Measurements from ENCODE around the gene MACF1.

MACF1 gene

DNA sequence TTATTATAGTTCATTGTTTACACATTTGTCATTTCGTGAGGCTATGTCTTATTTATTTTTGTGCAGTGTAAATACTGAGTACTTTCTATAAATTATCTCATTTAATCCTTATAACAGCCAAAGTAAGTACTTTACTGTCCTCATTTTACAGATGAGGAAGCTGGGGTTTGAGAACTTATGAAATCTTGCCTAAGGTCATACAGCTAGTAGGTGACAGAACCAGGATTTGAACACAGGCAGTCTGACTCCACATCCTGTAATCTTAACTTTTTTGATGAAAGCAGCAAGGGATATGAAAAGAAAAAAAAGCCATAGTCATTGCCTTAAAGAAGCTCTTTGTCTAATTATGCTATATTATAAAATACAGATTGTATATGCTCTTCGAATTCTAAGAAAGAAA is 179.8 kb downstream of the MACF1 start:
- Histone ChIP-seq H3K14ac (ENCODE audit: low read length in 2 of 2) (no peak overlapping the region), H3K4me3 (ENCODE audit: insufficient read depth in 1 of 2, low read depth in 1 of 2, low read length in 2 of 2) (no peak overlapping the region), H4K91ac (ENCODE audit: low read length) (no peak overlapping the region), H3K9me3 (ENCODE audit: control insufficient read depth, low read length) (no peaks in the 10 kb centered on the region), H3K27me3 (ENCODE audit: control insufficient read depth in 1 of 2, insufficient read depth in 1 of 2, low read length in 2 of 2) (no peaks in the 10 kb centered on the region), H3K79me1 (replicated peaks; ENCODE audit: low read length, poor library complexity, severe bottlenecking) (peaks cover 6% of the 10 kb centered on the region), H3K4me2 (ENCODE audit: low read length, poor library complexity, severe bottlenecking) (no peak overlapping the region), H2AK5ac (ENCODE audit: low read length, severe bottlenecking) (no peak overlapping the region), H3K18ac (ENCODE audit: low read depth in 1 of 2, low read length in 2 of 2) (no peak overlapping the region), H2BK5ac (ENCODE audit: low read depth, low read length, poor library complexity, severe bottlenecking) (no peak overlapping the region), H3K4ac (ENCODE audit: low read depth in 1 of 2, low read length in 2 of 2) (no peak overlapping the region), H3K9ac (ENCODE audit: low read length) (no peak overlapping the region), H2AFZ (ENCODE audit: low read depth, low read length) (no peak overlapping the region), H3K36me3 (ENCODE audit: control insufficient read depth in 1 of 2, insufficient read depth in 2 of 2, low read depth in 1 of 2, low read length in 2 of 2) (peaks cover 45 to 73% of the 10 kb centered on the region in 2 experiments), H2BK120ac (ENCODE audit: low read depth, low read length) (no peak overlapping the region), H3K23ac (ENCODE audit: low read length in 2 of 2) (no peak overlapping the region), H3K27ac (ENCODE audit: low read length, poor library complexity, severe bottlenecking) (no peak overlapping the region), H4K8ac (ENCODE audit: low read length) (no peak overlapping the region), H2BK15ac (ENCODE audit: low read depth, poor library complexity, severe bottlenecking) (no peak overlapping the region), H2BK12ac (ENCODE audit: low read length in 2 of 2) (no peak overlapping the region), H3K4me1 (ENCODE audit: control insufficient read depth, insufficient read depth, low read depth, low read length) (peaks cover 14% of the 10 kb centered on the region)
- DNase-seq = no peak
- WGBS = 95% methylated on average over 1 of the region's 2 CpGs

DNA sequence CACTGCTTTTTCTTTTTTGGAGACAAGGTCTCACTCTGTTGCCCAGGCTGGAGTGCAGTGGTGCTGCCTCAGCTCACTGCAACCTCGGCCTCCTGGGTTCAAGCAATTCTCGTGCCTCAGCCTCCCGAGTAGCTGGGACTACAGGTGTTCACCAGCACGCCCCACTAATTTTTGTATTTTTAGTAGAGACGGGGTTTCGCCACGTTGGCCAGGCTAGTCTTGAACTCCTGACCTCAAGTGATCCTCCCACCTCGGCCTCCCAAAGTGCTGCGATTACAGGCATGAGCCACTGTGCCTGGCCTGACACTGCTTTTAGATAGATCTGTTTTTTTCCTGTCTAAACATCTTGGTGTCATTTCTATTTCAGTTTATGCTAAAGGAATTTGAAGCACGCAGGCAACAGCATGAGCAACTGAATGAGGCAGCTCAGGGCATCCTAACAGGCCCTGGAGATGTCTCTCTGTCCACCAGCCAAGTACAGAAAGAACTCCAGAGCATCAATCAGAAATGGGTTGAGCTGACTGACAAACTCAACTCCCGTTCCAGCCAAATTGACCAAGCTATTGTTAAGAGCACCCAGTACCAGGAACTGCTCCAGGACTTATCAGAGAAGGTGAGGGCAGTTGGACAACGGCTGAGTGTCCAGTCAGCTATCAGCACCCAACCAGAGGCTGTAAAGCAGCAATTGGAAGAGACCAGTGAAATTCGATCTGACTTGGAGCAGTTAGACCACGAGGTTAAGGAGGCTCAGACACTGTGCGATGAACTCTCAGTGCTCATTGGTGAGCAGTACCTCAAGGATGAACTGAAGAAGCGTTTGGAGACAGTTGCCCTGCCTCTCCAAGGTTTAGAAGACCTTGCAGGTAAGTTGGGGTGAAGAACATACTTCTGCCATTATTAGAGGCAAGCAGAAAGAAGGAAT is 180.8 kb downstream of the MACF1 start:
- H2AFZ ChIP-seq (ENCODE audit: low read depth, low read length) = no peak overlapping the region
- no peak overlapping the region for H2BK15ac ChIP-seq (ENCODE audit: low read depth, poor library complexity, severe bottlenecking)
- H2BK120ac ChIP-seq (ENCODE audit: low read depth, low read length) = no peak overlapping the region
- WGBS = 96% methylated on average over 16 of the region's 16 CpGs
- peaks cover 14% of the 10 kb centered on the region for H3K4me1 ChIP-seq (ENCODE audit: control insufficient read depth, insufficient read depth, low read depth, low read length)
- no peak overlapping the region for H2BK12ac ChIP-seq (ENCODE audit: low read length in 2 of 2)
- H2AK5ac ChIP-seq (ENCODE audit: low read length, severe bottlenecking) = no peak overlapping the region
- H3K23ac ChIP-seq (ENCODE audit: low read length in 2 of 2) = no peak overlapping the region
- no peaks in the 10 kb centered on the region for H3K9me3 ChIP-seq (ENCODE audit: control insufficient read depth, low read length)
- no peak overlapping the region for H3K18ac ChIP-seq (ENCODE audit: low read depth in 1 of 2, low read length in 2 of 2)
- no peaks in the 10 kb centered on the region for H3K27me3 ChIP-seq (ENCODE audit: control insufficient read depth in 1 of 2, insufficient read depth in 1 of 2, low read length in 2 of 2)
- no peak overlapping the region for H3K4me3 ChIP-seq (ENCODE audit: insufficient read depth in 1 of 2, low read depth in 1 of 2, low read length in 2 of 2)
- DNase-seq = no peak
- H3K27ac ChIP-seq (ENCODE audit: low read length, poor library complexity, severe bottlenecking) = peak overlapping the region; percentile 4
- no peak overlapping the region for H2BK5ac ChIP-seq (ENCODE audit: low read depth, low read length, poor library complexity, severe bottlenecking)
- no peak overlapping the region for H4K8ac ChIP-seq (ENCODE audit: low read length)
- H3K79me1 ChIP-seq (replicated peaks; ENCODE audit: low read length, poor library complexity, severe bottlenecking) = peaks cover 5% of the 10 kb centered on the region
- H3K4me2 ChIP-seq (ENCODE audit: low read length, poor library complexity, severe bottlenecking) = no peak overlapping the region
- no peak overlapping the region for H3K9ac ChIP-seq (ENCODE audit: low read length)
- H4K91ac ChIP-seq (ENCODE audit: low read length) = no peak overlapping the region
- no peak overlapping the region for H3K4ac ChIP-seq (ENCODE audit: low read depth in 1 of 2, low read length in 2 of 2)
- peaks cover 48 to 69% of the 10 kb centered on the region in 2 experiments for H3K36me3 ChIP-seq (ENCODE audit: control insufficient read depth in 1 of 2, insufficient read depth in 2 of 2, low read depth in 1 of 2, low read length in 2 of 2)
- no peak overlapping the region for H3K14ac ChIP-seq (ENCODE audit: low read length in 2 of 2)

DNA sequence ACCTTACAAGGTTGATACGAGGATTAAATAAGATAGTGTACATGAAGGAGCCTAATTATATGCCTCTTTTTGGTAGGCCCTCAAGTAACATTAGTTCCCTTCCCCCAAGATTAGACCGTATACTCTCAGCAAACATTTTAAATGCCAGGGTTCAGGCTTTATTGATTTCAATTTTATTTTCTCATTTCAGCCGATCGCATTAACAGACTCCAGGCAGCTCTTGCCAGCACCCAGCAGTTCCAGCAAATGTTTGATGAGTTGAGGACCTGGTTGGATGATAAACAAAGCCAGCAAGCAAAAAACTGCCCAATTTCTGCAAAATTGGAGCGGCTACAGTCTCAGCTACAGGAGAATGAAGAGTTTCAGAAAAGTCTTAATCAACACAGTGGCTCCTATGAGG is 182.5 kb downstream of the MACF1 start:
- H2BK5ac ChIP-seq (ENCODE audit: low read depth, low read length, poor library complexity, severe bottlenecking) = peak overlapping the region; percentile 39
- no peak overlapping the region for H3K4ac ChIP-seq (ENCODE audit: low read depth in 1 of 2, low read length in 2 of 2)
- H2AFZ ChIP-seq (ENCODE audit: low read depth, low read length) = no peak overlapping the region
- H3K9me3 ChIP-seq (ENCODE audit: control insufficient read depth, low read length) = no peaks in the 10 kb centered on the region
- H3K4me3 ChIP-seq (ENCODE audit: insufficient read depth in 1 of 2, low read depth in 1 of 2, low read length in 2 of 2) = no peak overlapping the region
- peak overlapping the region; percentile 21 for H3K9ac ChIP-seq (ENCODE audit: low read length)
- H4K8ac ChIP-seq (ENCODE audit: low read length) = no peak overlapping the region
- 100% methylated on average over 4 of the region's 5 CpGs for WGBS
- no peak overlapping the region for H2BK120ac ChIP-seq (ENCODE audit: low read depth, low read length)
- no peak overlapping the region for H2BK12ac ChIP-seq (ENCODE audit: low read length in 2 of 2)
- H3K14ac ChIP-seq (ENCODE audit: low read length in 2 of 2) = no peak overlapping the region
- H4K91ac ChIP-seq (ENCODE audit: low read length) = no peak overlapping the region
- no peak overlapping the region for H2BK15ac ChIP-seq (ENCODE audit: low read depth, poor library complexity, severe bottlenecking)
- DNase-seq = no peak
- peaks cover 16% of the 10 kb centered on the region for H3K4me1 ChIP-seq (ENCODE audit: control insufficient read depth, insufficient read depth, low read depth, low read length)
- H3K27me3 ChIP-seq (ENCODE audit: control insufficient read depth in 1 of 2, insufficient read depth in 1 of 2, low read length in 2 of 2) = no peaks in the 10 kb centered on the region
- H3K79me1 ChIP-seq (replicated peaks; ENCODE audit: low read length, poor library complexity, severe bottlenecking) = peaks cover 1% of the 10 kb centered on the region
- H3K4me2 ChIP-seq (ENCODE audit: low read length, poor library complexity, severe bottlenecking) = peak overlapping the region; percentile 40
- peak overlapping the region in 1 of 2 experiments; percentile 70 for H3K18ac ChIP-seq (ENCODE audit: low read depth in 1 of 2, low read length in 2 of 2)
- H3K27ac ChIP-seq (ENCODE audit: low read length, poor library complexity, severe bottlenecking) = peak overlapping the region; percentile 92
- no peak overlapping the region for H3K23ac ChIP-seq (ENCODE audit: low read length in 2 of 2)
- H2AK5ac ChIP-seq (ENCODE audit: low read length, severe bottlenecking) = peak overlapping the region; percentile 91
- peaks cover 40 to 57% of the 10 kb centered on the region in 2 experiments for H3K36me3 ChIP-seq (ENCODE audit: control insufficient read depth in 1 of 2, insufficient read depth in 2 of 2, low read depth in 1 of 2, low read length in 2 of 2)

DNA sequence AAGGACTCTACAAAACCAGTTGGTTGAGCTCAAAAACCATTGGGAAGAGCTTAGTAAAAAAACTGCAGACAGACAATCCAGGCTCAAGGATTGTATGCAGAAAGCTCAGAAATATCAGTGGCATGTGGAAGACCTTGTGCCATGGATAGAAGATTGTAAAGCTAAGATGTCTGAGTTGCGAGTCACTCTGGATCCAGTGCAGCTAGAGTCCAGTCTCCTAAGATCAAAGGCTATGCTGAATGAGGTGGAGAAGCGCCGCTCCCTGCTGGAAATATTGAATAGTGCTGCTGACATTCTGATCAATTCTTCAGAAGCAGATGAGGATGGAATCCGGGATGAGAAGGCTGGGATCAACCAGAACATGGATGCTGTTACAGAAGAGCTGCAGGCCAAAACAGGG is 183.0 kb downstream of the MACF1 start:
- no peak overlapping the region for H3K4me2 ChIP-seq (ENCODE audit: low read length, poor library complexity, severe bottlenecking)
- H2AFZ ChIP-seq (ENCODE audit: low read depth, low read length) = no peak overlapping the region
- H3K27me3 ChIP-seq (ENCODE audit: control insufficient read depth in 1 of 2, insufficient read depth in 1 of 2, low read length in 2 of 2) = no peaks in the 10 kb centered on the region
- no peak overlapping the region for H3K4ac ChIP-seq (ENCODE audit: low read depth in 1 of 2, low read length in 2 of 2)
- H3K27ac ChIP-seq (ENCODE audit: low read length, poor library complexity, severe bottlenecking) = peak overlapping the region; percentile 92
- no peak overlapping the region for H2BK5ac ChIP-seq (ENCODE audit: low read depth, low read length, poor library complexity, severe bottlenecking)
- H3K4me1 ChIP-seq (ENCODE audit: control insufficient read depth, insufficient read depth, low read depth, low read length) = peaks cover 16% of the 10 kb centered on the region
- H3K4me3 ChIP-seq (ENCODE audit: insufficient read depth in 1 of 2, low read depth in 1 of 2, low read length in 2 of 2) = no peak overlapping the region
- no peak overlapping the region for H4K91ac ChIP-seq (ENCODE audit: low read length)
- H3K36me3 ChIP-seq (ENCODE audit: control insufficient read depth in 1 of 2, insufficient read depth in 2 of 2, low read depth in 1 of 2, low read length in 2 of 2) = peaks cover 40 to 53% of the 10 kb centered on the region in 2 experiments
- H3K79me1 ChIP-seq (replicated peaks; ENCODE audit: low read length, poor library complexity, severe bottlenecking) = peaks cover 1% of the 10 kb centered on the region
- peak overlapping the region; percentile 21 for H3K9ac ChIP-seq (ENCODE audit: low read length)
- H3K14ac ChIP-seq (ENCODE audit: low read length in 2 of 2) = no peak overlapping the region
- 58% methylated on average over 4 of the region's 4 CpGs for WGBS
- no peak overlapping the region for H2BK120ac ChIP-seq (ENCODE audit: low read depth, low read length)
- peak; percentile 87 for DNase-seq
- peak overlapping the region in 1 of 2 experiments; percentile 26 for H3K18ac ChIP-seq (ENCODE audit: low read depth in 1 of 2, low read length in 2 of 2)
- H4K8ac ChIP-seq (ENCODE audit: low read length) = no peak overlapping the region
- no peak overlapping the region for H3K23ac ChIP-seq (ENCODE audit: low read length in 2 of 2)
- no peak overlapping the region for H2BK15ac ChIP-seq (ENCODE audit: low read depth, poor library complexity, severe bottlenecking)
- peak overlapping the region; percentile 91 for H2AK5ac ChIP-seq (ENCODE audit: low read length, severe bottlenecking)
- H3K9me3 ChIP-seq (ENCODE audit: control insufficient read depth, low read length) = no peaks in the 10 kb centered on the region
- no peak overlapping the region for H2BK12ac ChIP-seq (ENCODE audit: low read length in 2 of 2)

All from mesenchymal stem cell (in vitro differentiated cells and primary cell).